Loucy (cell line): ENCODE results near the gene PIK3CA.

Experiments
- CTCF ChIP-seq: fragments of 200-600 bp; sonication (generic); conservative IDR thresholded peaks from 2 replicates; pipeline ENCODE4 v1.5.1; 2014; ENCODE audit warnings: mild to moderate bottlenecking, antibody characterized with exemption, low read length
- EZH2phosphoT487 ChIP-seq: fragments of 200-600 bp; IDR thresholded peaks from 2 replicates; pipeline ENCODE4 v1.6.1; 2018; ENCODE audit warnings: antibody characterized with exemption, mild to moderate bottlenecking, moderate library complexity, borderline replicate concordance

GRCh38 chr3:179250803-179251476 is 102.8 kb downstream of the PIK3CA start, which contains the start of gene KCNMB3:
- TF ChIP-seq CTCF = no peak
- TF ChIP-seq EZH2phosphoT487 = no peak
